ENCODE data around the gene ADIPOR2.
"Not testable (repeated sequence)": the region's sequence is repeated elsewhere in the genome, so short reads cannot be mapped to it uniquely, and the experiment has no call there.

The ADIPOR2 gene

GRCh38 chr12:1812650-1813302 lies 121.9 kb downstream of the ADIPOR2 start:
- DNase-seq (ENCODE audit: low spot score): no peak

DNA sequence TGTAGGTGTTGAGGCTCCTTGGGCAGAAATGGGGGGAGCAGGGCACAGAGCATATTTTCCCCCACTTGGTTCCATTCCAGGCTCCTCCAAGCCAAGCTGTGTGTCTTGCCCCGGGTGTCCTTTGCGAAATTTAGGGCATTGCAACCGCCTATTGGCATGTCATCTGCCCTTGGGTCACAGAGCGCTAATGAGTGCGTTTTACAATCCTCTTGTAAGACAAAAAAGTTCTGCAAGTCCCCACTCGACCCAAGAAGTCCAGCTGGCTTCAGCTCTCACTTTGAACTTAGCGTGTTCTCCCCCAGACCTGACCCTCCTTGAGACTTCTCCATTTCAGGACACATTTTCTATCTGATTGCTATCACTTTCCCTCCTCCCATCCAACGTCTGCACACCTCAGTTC lies 123.4 kb downstream of the ADIPOR2 start:
- no peak for DNase-seq (ENCODE audit: low spot score)

DNA sequence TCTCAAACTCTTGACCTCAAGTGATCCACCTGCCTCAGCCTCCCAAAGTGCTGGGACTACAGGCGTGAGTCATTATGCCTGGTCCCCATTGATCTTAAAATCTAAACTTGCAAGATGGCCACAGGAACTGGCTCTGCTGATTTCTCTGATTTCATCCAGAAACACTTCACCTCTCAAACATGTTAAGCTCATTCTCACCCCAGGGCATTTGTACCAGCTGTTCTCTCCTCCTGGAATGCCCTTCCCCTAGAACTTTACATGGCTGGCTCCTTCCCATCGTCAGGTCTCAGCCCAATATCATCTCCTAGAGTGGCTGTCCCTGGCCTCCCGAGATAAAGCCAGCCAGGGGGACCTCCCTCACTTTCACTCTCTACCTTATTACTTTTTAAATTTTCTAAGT lies 124.2 kb downstream of the ADIPOR2 start:
- no peak for DNase-seq (ENCODE audit: low spot score)

DNA sequence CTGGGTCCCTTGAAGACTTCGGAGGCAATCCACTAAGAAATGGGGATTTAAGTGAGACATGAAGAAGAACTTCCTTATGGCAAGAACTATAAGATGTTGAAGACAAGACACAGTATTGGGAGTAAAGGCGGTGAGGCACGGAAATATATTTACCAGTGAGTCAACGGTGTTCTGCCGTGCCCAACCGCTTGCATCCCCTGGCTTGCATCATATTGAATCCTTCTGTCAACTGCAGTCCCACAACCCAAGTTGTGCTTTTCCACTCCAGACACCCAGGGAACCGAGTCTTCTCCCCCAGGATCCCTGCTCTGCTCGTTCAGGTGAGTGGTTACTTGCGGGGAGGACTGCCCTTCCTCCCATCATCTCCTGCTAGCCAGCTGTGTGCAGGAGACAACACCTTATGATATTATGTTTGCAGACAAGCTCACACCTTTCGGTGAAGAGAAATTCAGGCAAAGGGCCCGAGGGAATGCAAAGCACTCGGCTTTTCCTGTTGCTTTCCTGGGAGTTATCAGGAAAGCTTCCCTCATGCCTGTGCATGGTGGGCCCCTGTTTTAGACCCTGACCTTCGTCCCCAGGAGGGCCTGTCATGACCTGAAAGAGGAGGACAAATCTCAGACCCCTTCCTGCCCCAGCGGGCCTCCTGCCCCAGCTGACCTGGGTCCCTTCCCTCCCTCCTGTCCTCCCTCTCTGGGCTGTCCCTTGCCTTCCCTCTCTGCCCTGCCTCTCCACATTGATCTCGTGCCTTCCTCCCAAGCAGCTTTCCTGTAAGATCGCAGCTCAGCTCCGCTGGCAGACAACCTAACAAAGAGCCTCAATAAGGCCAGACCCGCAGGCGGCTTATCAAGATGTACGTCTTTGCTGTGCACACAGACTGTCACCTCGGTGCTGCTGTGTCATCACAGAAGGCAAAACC lies 125.2 kb downstream of the ADIPOR2 start:
- no peak for DNase-seq (ENCODE audit: low spot score)

DNA sequence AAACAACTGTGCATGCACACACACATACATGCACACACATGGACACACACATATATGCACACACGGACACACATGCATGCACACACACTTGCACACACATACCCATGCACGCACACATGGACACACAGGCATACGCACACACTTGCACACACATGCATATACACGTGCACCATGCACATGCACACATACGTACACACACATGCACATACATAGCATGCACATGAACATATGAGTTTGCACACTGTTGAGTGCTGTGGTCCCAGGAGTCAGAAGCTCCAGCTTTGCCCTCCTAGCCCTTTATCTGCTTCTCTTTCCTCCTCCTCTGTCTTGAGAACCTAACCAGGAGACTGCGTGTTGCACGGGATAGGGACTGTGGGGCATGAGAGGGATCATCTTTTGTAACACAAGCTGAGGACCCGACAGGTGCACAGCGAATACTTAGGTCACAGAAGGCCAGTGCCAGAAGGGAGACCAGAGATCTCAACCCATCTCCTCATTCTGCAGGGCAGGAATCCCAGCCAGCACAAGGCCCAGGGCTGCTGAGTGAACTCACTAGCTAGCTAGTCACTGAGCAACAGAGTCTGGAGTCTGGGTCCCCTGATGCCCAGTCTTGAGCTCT lies 126.0 kb downstream of the ADIPOR2 start:
- no peak for DNase-seq (ENCODE audit: low spot score)

DNA sequence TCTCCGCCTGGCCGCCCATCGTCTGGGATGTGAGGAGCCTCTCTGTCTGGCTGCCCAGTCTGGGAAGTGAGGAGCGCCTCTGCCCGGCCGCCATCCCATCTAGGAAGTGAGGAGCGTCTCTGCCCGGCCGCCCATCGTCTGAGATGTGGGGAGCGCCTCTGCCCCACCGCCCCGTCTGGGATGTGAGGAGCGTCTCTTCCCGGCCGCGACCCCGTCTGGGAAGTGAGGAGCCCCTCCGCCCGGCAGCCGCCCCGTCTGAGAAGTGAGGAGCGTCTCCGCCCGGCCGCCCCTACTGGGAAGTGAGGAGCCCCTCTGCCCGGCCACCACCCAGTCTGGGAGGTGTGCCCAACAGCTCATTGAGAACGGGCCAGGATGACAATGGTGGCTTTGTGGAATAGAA lies 127.1 kb downstream of the ADIPOR2 start:
- not testable (repeated sequence) for DNase-seq (ENCODE audit: low spot score)

DNA sequence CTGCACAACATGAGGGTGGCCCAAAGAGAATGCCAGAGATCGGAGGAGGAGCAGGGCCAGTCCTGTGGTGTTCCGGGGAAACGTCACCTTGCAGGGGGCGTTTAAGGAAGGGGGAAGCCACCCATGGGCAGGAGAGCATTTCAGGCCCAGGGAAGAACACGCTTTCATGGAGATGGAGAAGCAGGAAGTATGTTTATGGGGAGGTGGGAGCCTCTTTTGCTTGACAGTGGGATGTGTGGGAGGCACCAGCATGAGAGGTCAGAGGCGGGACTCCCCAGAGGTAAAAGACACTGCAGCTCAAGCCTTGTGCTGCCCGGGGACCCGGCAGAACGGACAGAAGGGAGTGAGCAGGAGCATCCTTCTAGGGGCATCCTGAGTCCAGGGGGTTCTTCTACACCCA lies 128.2 kb downstream of the ADIPOR2 start:
- no peak for DNase-seq (ENCODE audit: low spot score)

- peak; percentile 38 for DNase-seq (ENCODE audit: low spot score)
Measured at GRCh38 chr12:1819571-1819970, 128.7 kb downstream of the ADIPOR2 start.

DNA sequence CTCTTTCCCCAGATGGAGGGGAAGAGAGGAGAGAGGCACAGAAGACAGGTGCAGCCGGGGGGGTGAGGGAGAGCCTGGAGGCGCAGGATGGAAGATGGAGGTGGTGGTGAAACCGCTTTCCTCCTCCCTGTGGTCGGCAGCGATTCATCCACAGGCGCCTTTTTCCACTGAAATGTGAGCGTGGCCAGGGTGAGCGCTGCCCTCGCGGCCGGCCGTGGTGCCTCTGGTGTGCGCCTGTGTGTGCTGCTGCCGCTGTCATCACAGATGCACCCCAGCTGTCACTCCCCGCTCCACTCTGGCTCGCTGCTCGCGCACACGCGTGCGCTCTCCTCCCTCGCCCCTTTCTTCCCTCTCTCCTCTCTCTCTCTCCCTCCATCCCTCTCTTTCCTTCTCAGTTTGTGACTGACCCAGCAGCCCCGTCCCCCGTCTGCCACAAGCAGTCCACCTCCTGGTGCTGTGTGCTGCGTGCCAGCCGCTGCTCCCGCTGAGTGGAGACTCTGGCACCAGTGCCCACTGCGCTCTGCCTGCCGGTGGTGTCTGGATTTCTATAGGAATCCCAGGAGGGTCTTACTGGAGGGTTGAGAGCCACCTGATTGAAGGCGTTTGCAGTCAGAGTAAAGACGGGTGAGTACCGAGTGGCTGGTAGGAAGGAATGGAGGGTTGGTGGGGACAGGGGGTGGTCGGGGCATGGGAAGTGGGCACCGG lies 129.5 kb downstream of the ADIPOR2 start, which contains the start of gene LRTM2:
LRTM2 (plus strand) TSS at position 375 of the 705 bp plus-strand sequence. CDS start 7,584 bp downstream, outside the sequence.
- peak; percentile 28 for DNase-seq (ENCODE audit: low spot score)

- DNase-seq (ENCODE audit: low spot score): no peak
Measured at GRCh38 chr12:1820896-1821291, 130.0 kb downstream of the ADIPOR2 start.

DNA sequence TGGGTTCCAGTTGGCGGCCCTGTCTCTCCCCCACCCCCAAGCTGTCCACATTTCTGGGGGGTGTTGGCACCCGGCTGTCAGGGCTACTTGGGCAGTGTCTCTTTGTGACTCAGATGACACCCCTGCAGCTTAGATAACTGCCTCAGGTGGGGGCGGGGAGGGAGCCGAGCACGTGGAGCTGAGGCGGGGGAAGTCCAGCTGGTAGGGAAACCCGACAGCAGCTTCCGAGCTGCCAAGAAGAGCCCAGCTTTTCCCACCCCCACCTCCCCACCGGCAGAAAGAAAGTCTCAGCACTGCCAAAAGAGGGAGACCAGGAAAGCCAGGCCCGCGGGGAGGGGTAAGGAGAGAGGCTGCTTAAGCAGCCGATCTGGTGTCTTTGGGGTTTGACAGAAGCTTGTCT lies 130.9 kb downstream of the ADIPOR2 start:
- DNase-seq (ENCODE audit: low spot score): no peak

- DNase-seq (ENCODE audit: low spot score): no peak
Measured at GRCh38 chr12:1822699-1823098, 131.8 kb downstream of the ADIPOR2 start.

DNA sequence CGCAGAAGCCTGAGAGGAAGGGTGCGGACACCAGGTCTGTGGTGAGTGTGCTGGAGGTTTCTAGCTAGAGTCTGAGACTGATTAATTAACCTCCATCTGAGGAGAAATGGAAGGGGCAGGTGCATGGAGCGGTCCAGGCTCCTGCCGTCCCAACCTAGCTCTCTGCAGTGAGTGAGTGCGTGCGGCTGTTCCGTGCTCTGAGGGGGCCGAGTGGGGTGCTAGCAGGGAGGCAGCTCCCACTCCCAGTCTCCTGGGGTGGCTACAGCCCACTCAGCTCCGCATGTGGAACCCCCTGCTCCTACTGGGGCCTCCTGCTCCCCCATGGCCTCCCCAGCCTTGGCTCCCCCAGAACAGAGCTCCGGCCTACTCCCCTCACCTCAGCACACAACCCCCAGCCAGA lies 132.4 kb downstream of the ADIPOR2 start:
- DNase-seq (ENCODE audit: low spot score): no peak

GRCh38 chr12:1825382-1826102 lies 134.7 kb downstream of the ADIPOR2 start:
- no peak for DNase-seq (ENCODE audit: low spot score)

DNA sequence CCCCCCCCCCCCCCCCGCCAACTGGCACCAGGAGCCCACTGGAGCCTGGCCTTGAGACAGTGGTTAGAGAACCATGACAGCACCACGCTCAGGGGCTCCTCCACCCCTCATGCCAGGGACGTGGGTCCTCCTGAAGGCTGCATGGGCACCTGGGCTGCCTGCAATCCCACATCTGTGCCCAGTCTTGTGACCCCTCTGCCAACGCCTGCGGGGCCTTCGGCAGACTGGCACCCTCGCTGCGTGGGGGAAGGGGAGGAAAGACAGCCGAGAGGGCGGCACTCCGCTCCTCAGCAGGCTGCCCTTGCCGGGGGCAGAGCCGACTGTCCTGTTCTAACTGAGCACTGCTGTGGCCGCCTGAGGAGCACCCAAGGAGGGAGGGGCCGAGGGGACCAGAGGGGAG lies 135.5 kb downstream of the ADIPOR2 start:
- no peak for DNase-seq (ENCODE audit: low spot score)

- no peak for DNase-seq (ENCODE audit: low spot score)
Measured at GRCh38 chr12:1826867-1827705, 136.2 kb downstream of the ADIPOR2 start.

- DNase-seq (ENCODE audit: low spot score): no peak
Measured at GRCh38 chr12:1827826-1828805, 137.2 kb downstream of the ADIPOR2 start.

- DNase-seq (ENCODE audit: low spot score): no peak
Measured at GRCh38 chr12:1828856-1829255, 138.0 kb downstream of the ADIPOR2 start.

DNA sequence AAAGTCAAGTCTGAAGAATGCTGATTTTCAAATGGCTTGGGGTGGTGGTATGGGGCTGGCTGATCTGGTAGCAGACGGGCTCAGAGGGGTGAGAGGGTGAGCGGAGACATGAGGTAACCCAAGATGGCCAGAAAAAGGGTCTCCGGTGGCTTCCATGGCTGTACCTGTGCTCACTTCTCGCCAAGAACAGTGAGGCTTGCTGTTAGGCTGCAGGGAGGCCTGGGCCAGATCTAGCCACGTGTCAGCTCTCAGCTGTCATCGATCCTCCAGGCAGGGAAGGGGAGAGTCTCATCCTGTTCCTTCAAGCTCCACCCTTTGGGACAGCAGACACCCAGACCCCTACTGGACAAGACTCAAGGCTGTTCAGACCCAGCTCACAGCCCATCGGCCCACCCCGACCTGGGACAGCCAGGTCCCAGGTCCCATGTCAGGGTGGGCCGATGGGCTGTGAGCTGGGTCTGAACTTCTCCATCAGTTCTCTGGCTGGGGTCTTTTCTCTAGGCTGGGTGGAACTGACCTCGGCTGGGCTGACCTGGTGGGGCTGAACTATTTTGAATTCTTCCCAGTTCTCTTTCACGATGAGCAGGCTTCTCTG lies 138.5 kb downstream of the ADIPOR2 start:
- no peak for DNase-seq (ENCODE audit: low spot score)

Data from cerebellar cortex (tissue), 1 donor.